SK-N-DZ (cell line): Measurements from ENCODE around the gene NUP153. TPM values are rescaled to one million over a fixed set of nuclear protein-coding genes. Genes with fewer than 3 reads are reported as not detected.
A peak's percentile ranks its signal among the peaks of the same experiment; 100 is the strongest.
"Not testable (repeated sequence)": the region's sequence is repeated elsewhere in the genome, so short reads cannot be mapped to it uniquely, and the experiment has no call there.

ENCODE experiments used
- DNase-seq: peaks from one replicate; pipeline ENCODE4 v3.0.0-alpha.2; 2015; ENCODE audit warnings: low spot score
- polyA plus RNA-seq, 2 experiments: library from polyadenylated mRNA; depleted of rRNA; stranded (reverse); fragments of >200 nt; gene quantifications; 2 replicates each; pipeline ENCODE4 v1.2.3, GENCODE V29; 2014

NUP153 gene
- 28.7 and 35.6 TPM in 2 replicates for polyA plus RNA-seq (2014; cell fraction: cytosol; rRNA removed)
- polyA plus RNA-seq (2014; cell fraction: nucleus; rRNA removed): 26.8 and 39.9 TPM in 2 replicates

GRCh38 chr6:17706580-17707370, at the start of gene NUP153:
Gene NUP153 (minus strand): TSS chr6:17706925. CDS start chr6:17706387, 538 bp downstream.
- peak; percentile 99 for DNase-seq

GRCh38 chr6:17754254-17754653, 47.5 kb upstream of the NUP153 start:
- no peak for DNase-seq

- DNase-seq: not testable (repeated sequence)
Observed at GRCh38 chr6:17745324-17745723, 38.6 kb upstream of the NUP153 start.

GRCh38 chr6:17744757-17745308, 38.1 kb upstream of the NUP153 start:
- DNase-seq: not testable (repeated sequence)

- no peak for DNase-seq
Observed at GRCh38 chr6:17744019-17744756, 37.5 kb upstream of the NUP153 start.

GRCh38 chr6:17741507-17741906, 34.8 kb upstream of the NUP153 start:
- no peak for DNase-seq

- no peak for DNase-seq
Observed at GRCh38 chr6:17740559-17741220, 34.0 kb upstream of the NUP153 start.

GRCh38 chr6:17737704-17738252, 31.1 kb upstream of the NUP153 start:
- DNase-seq: no peak

GRCh38 chr6:17735311-17735710, 28.6 kb upstream of the NUP153 start:
- DNase-seq: not testable (repeated sequence)

- no peak for DNase-seq
Observed at GRCh38 chr6:17730078-17730704, 23.5 kb upstream of the NUP153 start.

GRCh38 chr6:17729223-17730077, 22.7 kb upstream of the NUP153 start:
- DNase-seq: no peak

- DNase-seq: no peak
Observed at GRCh38 chr6:17728551-17729222, 22.0 kb upstream of the NUP153 start.

GRCh38 chr6:17725083-17725482, 18.4 kb upstream of the NUP153 start:
- peak; percentile 83 for DNase-seq

GRCh38 chr6:17724341-17724740, 17.6 kb upstream of the NUP153 start:
- DNase-seq: no peak

GRCh38 chr6:17721671-17722070, 14.9 kb upstream of the NUP153 start:
- peak; percentile 39 for DNase-seq

GRCh38 chr6:17719323-17720041, 12.8 kb upstream of the NUP153 start:
- DNase-seq: no peak

GRCh38 chr6:17716221-17716620, 9.5 kb upstream of the NUP153 start:
- DNase-seq: no peak
